HUES64 (cell line): Measurements from ENCODE around the gene CCDC93. TPM values are rescaled to one million over a fixed set of nuclear protein-coding genes. Genes with fewer than 3 reads are reported as not detected.

ENCODE experiments used
- H3K27ac ChIP-seq: 2 replicates; pipeline ENCODE4 v1.7.0; 2013; ENCODE audit warnings: low read depth, low read length, inconsistent platforms
- H3K27me3 ChIP-seq: 2 replicates; pipeline ENCODE4 v1.6.1; 2013; ENCODE audit warnings: mild to moderate bottlenecking, low read length; ENCODE audit not compliant: insufficient read depth
- H3K36me3 ChIP-seq: 2 replicates; pipeline ENCODE4 v1.6.1; 2013; ENCODE audit warnings: mild to moderate bottlenecking, low read length; ENCODE audit not compliant: insufficient read depth
- H3K4me1 ChIP-seq: 2 replicates; pipeline ENCODE4 v1.6.1; 2013; ENCODE audit warnings: mild to moderate bottlenecking, low read length, moderate library complexity; ENCODE audit not compliant: insufficient read depth
- H3K4me3 ChIP-seq: 2 replicates; pipeline ENCODE4 v1.5.1; 2013; ENCODE audit warnings: mild to moderate bottlenecking, low read length, moderate library complexity
- H3K9ac ChIP-seq: 2 replicates; pipeline ENCODE4 v1.6.1; 2013; ENCODE audit warnings: mild to moderate bottlenecking, low read depth, low read length
- H3K9me3 ChIP-seq: 2 replicates; pipeline ENCODE4 v1.6.1; 2013; ENCODE audit warnings: low read depth, low read length; ENCODE audit not compliant: insufficient read depth
- WGBS: fragments of 150-250, 120-280 bp; methylation state at CpG from one replicate; pipeline ENCODE4 v1.1.7; 2013; ENCODE audit warnings: missing lambda C conversion rate; 5-methylcytosine and 5-hydroxymethylcytosine counted together
- polyA plus RNA-seq, 2 experiments: library from polyadenylated mRNA; stranded (reverse); fragments of 50-300 nt; gene quantifications; one replicate each; pipeline ENCODE4 v1.2.3, GENCODE V29; 2013

Gene CCDC93
- 12.6 TPM for polyA plus RNA-seq (2013, experiment 1 of 2)
- polyA plus RNA-seq (2013, experiment 2 of 2) = 11.9 TPM

- Histone ChIP-seq H3K9me3 (no peaks in the 10 kb centered on the region), H3K9ac (peak within 1 kb of the TSS; percentile 74), H3K27ac (peak within 1 kb of the TSS; percentile 79; the same call in 1 of the 2 replicates), H3K36me3 (no peaks in the 10 kb centered on the region), H3K4me3 (peak within 1 kb of the TSS; percentile 97), H3K4me1 (peaks cover 12% of the 10 kb centered on the region; the same call in 1 of the 2 replicates), H3K27me3 (peaks cover 34% of the 10 kb centered on the region)
- under 1% methylated on average over 71 of the region's 71 CpGs for WGBS
Observed at GRCh38 chr2:118013724-118014491, at the start of gene CCDC93. TSS of gene CCDC93 (minus strand) at chr2:118014070. CDS start at chr2:118013995, 75 bp downstream.

- Histone ChIP-seq H3K9me3 (no peaks in the 10 kb centered on the region), H3K36me3 (no peaks in the 10 kb centered on the region), H3K4me3 (no peak overlapping the region), H3K9ac (no peak overlapping the region), H3K27me3 (no peaks in the 10 kb centered on the region), H3K27ac (no peak overlapping the region), H3K4me1 (no peaks in the 10 kb centered on the region)
- WGBS = 76% methylated on average over 2 of the region's 2 CpGs
Observed at GRCh38 chr2:118062669-118063068, 48.8 kb upstream of the CCDC93 start.

- no peak overlapping the region for H3K27ac ChIP-seq
- no peaks in the 10 kb centered on the region for H3K9me3 ChIP-seq
- no peaks in the 10 kb centered on the region for H3K27me3 ChIP-seq
- H3K4me3 ChIP-seq = no peak overlapping the region
- no peak overlapping the region for H3K9ac ChIP-seq
- H3K4me1 ChIP-seq = no peaks in the 10 kb centered on the region
- no peaks in the 10 kb centered on the region for H3K36me3 ChIP-seq
Observed at GRCh38 chr2:118062048-118062447, 48.2 kb upstream of the CCDC93 start.

GRCh38 chr2:118061135-118061955, 47.5 kb upstream of the CCDC93 start:
- H3K27me3 ChIP-seq = no peaks in the 10 kb centered on the region
- no peaks in the 10 kb centered on the region for H3K4me1 ChIP-seq
- no peak overlapping the region for H3K4me3 ChIP-seq
- no peaks in the 10 kb centered on the region for H3K36me3 ChIP-seq
- H3K9me3 ChIP-seq = no peaks in the 10 kb centered on the region
- H3K27ac ChIP-seq = no peak overlapping the region
- H3K9ac ChIP-seq = no peak overlapping the region
- WGBS = 86% methylated on average over 4 of the region's 4 CpGs

DNA sequence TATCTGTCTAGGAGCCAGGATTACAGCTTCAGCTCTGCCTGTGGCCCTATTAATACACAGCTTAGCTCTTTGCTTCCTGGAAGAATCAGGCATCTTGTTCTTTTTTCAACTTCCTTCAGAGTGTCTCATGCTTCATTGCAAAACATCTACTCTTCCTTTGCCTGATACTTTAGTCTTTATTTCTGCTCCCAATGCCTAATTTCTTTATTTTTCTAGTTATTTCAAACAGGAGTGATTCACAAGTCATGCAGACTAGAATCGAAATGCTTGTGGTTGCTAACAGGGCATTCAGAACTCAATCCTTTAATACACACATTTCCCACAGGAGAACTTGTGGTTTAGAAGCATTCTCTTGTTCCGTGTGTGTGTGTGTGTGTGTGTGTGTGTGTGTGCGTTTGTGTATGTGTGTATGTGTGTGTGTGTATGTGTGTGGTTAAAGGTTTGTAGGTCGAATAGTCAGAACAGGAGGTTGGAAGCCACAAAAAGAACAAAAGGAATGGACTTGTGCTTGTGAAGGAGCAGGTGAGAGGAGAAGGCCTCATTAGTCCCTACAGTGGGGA, 46.1 kb upstream of the CCDC93 start:
- Histone ChIP-seq H3K4me1 (no peaks in the 10 kb centered on the region), H3K4me3 (no peak overlapping the region), H3K27ac (no peak overlapping the region), H3K36me3 (no peaks in the 10 kb centered on the region), H3K9me3 (no peaks in the 10 kb centered on the region), H3K27me3 (no peaks in the 10 kb centered on the region), H3K9ac (no peak overlapping the region)
- WGBS = 85% methylated on average over 4 of the region's 4 CpGs

- H3K27ac ChIP-seq = no peak overlapping the region
- no peak overlapping the region for H3K9ac ChIP-seq
- no peaks in the 10 kb centered on the region for H3K9me3 ChIP-seq
- H3K36me3 ChIP-seq = no peaks in the 10 kb centered on the region
- no peaks in the 10 kb centered on the region for H3K4me1 ChIP-seq
- 89% methylated on average over 3 of the region's 3 CpGs for WGBS
- H3K27me3 ChIP-seq = no peaks in the 10 kb centered on the region
- no peak overlapping the region for H3K4me3 ChIP-seq
Observed at GRCh38 chr2:118058951-118059350, 45.1 kb upstream of the CCDC93 start.

GRCh38 chr2:118056801-118057200, 42.9 kb upstream of the CCDC93 start:
- Histone ChIP-seq H3K4me3 (no peak overlapping the region), H3K9ac (no peak overlapping the region), H3K27me3 (no peaks in the 10 kb centered on the region), H3K9me3 (no peaks in the 10 kb centered on the region), H3K36me3 (no peaks in the 10 kb centered on the region), H3K27ac (no peak overlapping the region), H3K4me1 (no peaks in the 10 kb centered on the region)
- WGBS = 96% methylated on average over 3 of the region's 3 CpGs

DNA sequence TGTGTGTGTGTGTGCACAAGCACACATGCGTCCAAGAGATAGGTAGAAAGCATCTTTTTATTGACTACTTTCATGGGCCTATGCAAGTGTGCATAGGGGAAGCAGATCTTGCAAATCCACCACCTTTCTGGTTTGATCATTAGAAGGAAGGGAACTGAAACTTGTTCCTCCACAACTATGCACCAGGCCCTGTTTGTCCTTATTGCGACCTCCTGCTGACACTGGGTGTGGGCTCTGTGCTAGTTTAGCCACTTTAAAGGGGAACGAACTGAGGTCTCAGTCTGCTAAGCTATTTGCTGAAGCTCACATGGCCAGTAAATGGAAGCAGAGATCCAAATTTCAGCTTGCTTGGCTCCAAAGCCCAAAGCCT, 42.3 kb upstream of the CCDC93 start:
- Histone ChIP-seq H3K27ac (no peak overlapping the region), H3K9me3 (no peaks in the 10 kb centered on the region), H3K36me3 (no peaks in the 10 kb centered on the region), H3K4me3 (no peak overlapping the region), H3K4me1 (no peaks in the 10 kb centered on the region), H3K9ac (no peak overlapping the region), H3K27me3 (no peaks in the 10 kb centered on the region)
- 58% methylated on average over 3 of the region's 3 CpGs for WGBS

- Histone ChIP-seq H3K4me3 (no peak overlapping the region), H3K27me3 (no peaks in the 10 kb centered on the region), H3K9me3 (no peaks in the 10 kb centered on the region), H3K36me3 (no peaks in the 10 kb centered on the region), H3K4me1 (no peaks in the 10 kb centered on the region), H3K9ac (no peak overlapping the region), H3K27ac (no peak overlapping the region)
- 92% methylated on average over 8 of the region's 10 CpGs for WGBS
Observed at GRCh38 chr2:118055512-118056164, 41.8 kb upstream of the CCDC93 start.

GRCh38 chr2:118054213-118055008, 40.5 kb upstream of the CCDC93 start:
- H3K9ac ChIP-seq = no peak overlapping the region
- no peak overlapping the region for H3K27ac ChIP-seq
- H3K27me3 ChIP-seq = no peaks in the 10 kb centered on the region
- WGBS = 67% methylated on average over 3 of the region's 3 CpGs
- no peaks in the 10 kb centered on the region for H3K4me1 ChIP-seq
- H3K4me3 ChIP-seq = no peak overlapping the region
- no peaks in the 10 kb centered on the region for H3K9me3 ChIP-seq
- H3K36me3 ChIP-seq = no peaks in the 10 kb centered on the region
